ENCODE data around the gene EXOC3L4. TPM values are rescaled to one million over a fixed set of nuclear protein-coding genes. Genes with fewer than 3 reads are reported as not detected.
A peak's percentile ranks its signal among the peaks of the same experiment; 100 is the strongest.

Gene EXOC3L4
- total RNA-seq, 1 experiment from 2014 or later = not detected

- Histone ChIP-seq H3K4me1 (ENCODE audit: control insufficient read depth in 1 of 2, insufficient read depth in 2 of 2, low read length in 2 of 2) (no peaks in the 10 kb centered on the region), H3K4me3 (replicated peaks in 1 of 2; ENCODE audit: low read depth in 1 of 2, low read length in 2 of 2) (no peak overlapping the region), H3K27me3 (ENCODE audit: insufficient read depth, low read length) (no peaks in the 10 kb centered on the region), H3K9me3 (ENCODE audit: control insufficient read depth in 1 of 2, insufficient read depth in 1 of 2, low read depth in 1 of 2, low read length in 2 of 2) (no peaks in the 10 kb centered on the region), H3K9ac (ENCODE audit: low read length) (no peak overlapping the region), H3K9me2 (ENCODE audit: insufficient read depth) (no peaks in the 10 kb centered on the region), H2AFZ (ENCODE audit: low read depth, low read length, poor library complexity, severe bottlenecking) (no peak overlapping the region), H3K79me2 (ENCODE audit: insufficient read depth, low read length) (no peaks in the 10 kb centered on the region), H4K20me1 (ENCODE audit: insufficient read depth) (no peaks in the 10 kb centered on the region), H3K4me2 (ENCODE audit: low read length) (no peak overlapping the region), H3K36me3 (ENCODE audit: control insufficient read depth in 1 of 2, insufficient read depth in 2 of 2, low read length in 2 of 2) (no peaks in the 10 kb centered on the region), H3K27ac (ENCODE audit: low read depth, low read length) (no peak overlapping the region)
- POLR2A ChIA-PET = no interaction called here
- CTCF ChIA-PET = interaction anchor here (1.7 kb wide), 1 partner anchor 11 kb away, joined by 5 read pairs; no protein-coding TSS in a partner anchor
- RAD21 ChIA-PET (ENCODE audit: low non-redundant PET in 1 of 2, low total read pairs in 2 of 2, uncharacterized antibody in 2 of 2, unreplicated experiment in 2 of 2) = no interaction called here
- intact Hi-C loops (cut with micrococcal nuclease) = no loop called here
- peak; percentile 55 for ATAC-seq
- no peak for TF ChIP-seq ELF1 (IDR thresholded peaks at IDR 0.05; ENCODE audit: borderline replicate concordance, low read depth)
- TF ChIP-seq CTCF (IDR thresholded peaks at IDR 0.05 in 2 of 3, conservative IDR thresholded peaks at IDR 0.05 in 1 of 3; ENCODE audit: borderline replicate concordance in 1 of 3, insufficient read depth in 1 of 3, low read depth in 2 of 3, low read length in 2 of 3) = peak in 2 of 3 experiments; percentile 17 to 24; a peak in 1 of 6 replicates
- BruUV-seq (replicated peaks) = no TSS peak
- no peak for DNase-seq (ENCODE audit: low read depth, low spot score)
These were observed 9.1 kb upstream of the EXOC3L4 start for GRCh38 chr14:103085106-103086091.

GRCh38 chr14:103086771-103087342 is 7.7 kb upstream of the EXOC3L4 start:
- Histone ChIP-seq H2AFZ (ENCODE audit: low read depth, low read length, poor library complexity, severe bottlenecking) (no peak overlapping the region), H3K27ac (ENCODE audit: low read depth, low read length) (no peak overlapping the region), H3K9me2 (ENCODE audit: insufficient read depth) (no peaks in the 10 kb centered on the region), H3K4me1 (ENCODE audit: control insufficient read depth in 1 of 2, insufficient read depth in 2 of 2, low read length in 2 of 2) (peaks cover 6 to 11% of the 10 kb centered on the region in 2 experiments), H3K4me2 (ENCODE audit: low read length) (no peak overlapping the region), H3K36me3 (ENCODE audit: control insufficient read depth in 1 of 2, insufficient read depth in 2 of 2, low read length in 2 of 2) (no peaks in the 10 kb centered on the region), H3K79me2 (ENCODE audit: insufficient read depth, low read length) (no peaks in the 10 kb centered on the region), H4K20me1 (ENCODE audit: insufficient read depth) (no peaks in the 10 kb centered on the region), H3K4me3 (replicated peaks in 1 of 2; ENCODE audit: low read depth in 1 of 2, low read length in 2 of 2) (no peak overlapping the region), H3K27me3 (ENCODE audit: insufficient read depth, low read length) (no peaks in the 10 kb centered on the region), H3K9me3 (ENCODE audit: control insufficient read depth in 1 of 2, insufficient read depth in 1 of 2, low read depth in 1 of 2, low read length in 2 of 2) (no peaks in the 10 kb centered on the region), H3K9ac (ENCODE audit: low read length) (no peak overlapping the region)
- DNase-seq (ENCODE audit: low read depth, low spot score) (no peak), ATAC-seq (no peak)
- ChIA-PET CTCF (interaction anchor here (1.0 to 1.7 kb wide), 3 partner anchors 10 to 19 kb away, joined by 4 to 6 read pairs (median 5); no protein-coding TSS in a partner anchor), RAD21 (ENCODE audit: low non-redundant PET in 1 of 2, low total read pairs in 2 of 2, uncharacterized antibody in 2 of 2, unreplicated experiment in 2 of 2) (no interaction called here), POLR2A (no interaction called here)
- BruUV-seq (replicated peaks) = no TSS peak
- no peak for TF ChIP-seq REST (IDR thresholded peaks at IDR 0.05; ENCODE audit: low read depth)
- TF ChIP-seq MAX (IDR thresholded peaks at IDR 0.05) = no peak
- no peak for TF ChIP-seq ZNF274 (IDR thresholded peaks at IDR 0.05; ENCODE audit: low read depth, low read length)
- no peak for TF ChIP-seq CBX3 (IDR thresholded peaks at IDR 0.05; ENCODE audit: low read depth)
- TF ChIP-seq POLR2AphosphoS5 (IDR thresholded peaks at IDR 0.05; ENCODE audit: low read depth, low read length) = no peak
- no peak for TF ChIP-seq FOSL1 (IDR thresholded peaks at IDR 0.05; ENCODE audit: low read depth)
- no peak for TF ChIP-seq EZH2 (IDR thresholded peaks at IDR 0.05)
- intact Hi-C loops (cut with micrococcal nuclease) = no loop called here

All from HCT116 (cell line).